HepG2 (cell line): Measurements from ENCODE around the gene DYSF. TPM values are rescaled to one million over a fixed set of nuclear protein-coding genes. Genes with fewer than 3 reads are reported as not detected.
A peak's percentile ranks its signal among the peaks of the same experiment; 100 is the strongest.

ENCODE experiments used
- DNMT1 ChIP-seq: sonication (generic); formaldehyde crosslinking; IDR thresholded peaks from 2 replicates; pipeline ENCODE4 v1.5.1; 2020; ENCODE audit warnings: mild to moderate bottlenecking, missing genetic modification reagents
- NONO ChIP-seq, 2 experiments: fragments of 450-650 bp in 1 of 2; sonication (generic) in 1 of 2; formaldehyde crosslinking in 1 of 2; IDR thresholded peaks in 1 of 2; conservative IDR thresholded peaks in 1 of 2; 2 replicates each; pipeline versions ENCODE4 v1.6.1 to v1.8.0; 2017 to 2022; ENCODE audit warnings: mild to moderate bottlenecking in 1 of 2, missing genetic modification reagents in 1 of 2, moderate library complexity in 1 of 2
- PAXIP1 ChIP-seq: sonication (generic); formaldehyde crosslinking; conservative IDR thresholded peaks from 2 replicates; pipeline ENCODE4 v1.4.0; 2020; ENCODE audit warnings: mild to moderate bottlenecking, missing genetic modification reagents, moderate library complexity
- SKIL ChIP-seq: sonication (generic); formaldehyde crosslinking; IDR thresholded peaks from 2 replicates; pipeline ENCODE4 v1.8.0; 2022; ENCODE audit warnings: missing genetic modification reagents, mild to moderate bottlenecking, moderate library complexity, borderline replicate concordance
- ZFY ChIP-seq: sonication (generic); formaldehyde crosslinking; IDR thresholded peaks from 2 replicates; pipeline ENCODE4 v1.4.0; 2020; ENCODE audit warnings: missing genetic modification reagents
- ZNF281 ChIP-seq: sonication (generic); formaldehyde crosslinking; IDR thresholded peaks from 2 replicates; pipeline ENCODE4 v1.4.0; 2020; ENCODE audit warnings: missing genetic modification reagents, borderline replicate concordance
- ZNF616 ChIP-seq: sonication (generic); formaldehyde crosslinking; IDR thresholded peaks from 2 replicates; pipeline ENCODE4 v1.5.0; 2020; ENCODE audit warnings: low read depth, mild to moderate bottlenecking, missing genetic modification reagents
- ZNF687 ChIP-seq: sonication (generic); formaldehyde crosslinking; IDR thresholded peaks from 2 replicates; pipeline ENCODE4 v1.5.1; 2020; ENCODE audit warnings: mild to moderate bottlenecking, missing genetic modification reagents, moderate library complexity
- ZNF713 ChIP-seq: sonication (generic); formaldehyde crosslinking; IDR thresholded peaks from 2 replicates; pipeline ENCODE4 v1.4.0; 2020; ENCODE audit warnings: mild to moderate bottlenecking, missing genetic modification reagents
- ZNF879 ChIP-seq: sonication (generic); formaldehyde crosslinking; IDR thresholded peaks from 2 replicates; pipeline ENCODE4 v1.8.1; 2023; ENCODE audit warnings: missing genetic modification reagents
- ZXDC ChIP-seq: sonication (generic); formaldehyde crosslinking; IDR thresholded peaks from 2 replicates; pipeline ENCODE4 v1.5.0; 2020; ENCODE audit warnings: mild to moderate bottlenecking, missing genetic modification reagents
- polyA plus RNA-seq, 8 experiments: library from polyadenylated mRNA; depleted of rRNA in 3 of 8; stranded (reverse) in 7 of 8; unstranded in 1 of 8; fragments of >200 nt; fragmentation: Illumina TruSeq in 4 of 8; extraction: Trizol in 4 of 8; gene quantifications; 2 replicates each; pipeline versions ENCODE4 v1.2.1 to v1.2.3, GENCODE V29; 2011 to 2016; ENCODE audit warnings: low read depth in 4 of 8, missing spikeins in 1 of 8, mixed read lengths in 1 of 8; ENCODE audit not compliant: insufficient read depth in 1 of 8
- total RNA-seq, 5 experiments: library from RNA; depleted of rRNA; stranded (reverse); fragments of >200 nt; fragmentation: Illumina TruSeq; extraction: Trizol; gene quantifications; 2 replicates each; pipeline ENCODE4 v1.2.3, GENCODE V29; 2016; ENCODE audit warnings: low read depth in 1 of 5

DYSF gene
- total and polyA plus RNA-seq, 2 of the 13 experiments (the other 11 are each of a cell fraction or from before 2014, with no cell fraction given): 0.15 to 2.4 TPM

GRCh38 chr2:71455741-71456569 lies 2.6 kb downstream of the DYSF start (continued):
- peak; percentile 40 for TF ChIP-seq ZNF687 (CRISPR knock-in tag)
- no peak for TF ChIP-seq ZNF616 (CRISPR knock-in tag)
- no peak for TF ChIP-seq NONO (IDR thresholded peaks at IDR 0.05)
- 0 out of 2 replicates have a peak, but pooled peaks have one; percentile 28 for TF ChIP-seq NONO (CRISPR knock-in tag; conservative IDR thresholded peaks at IDR 0.05)
- no peak for TF ChIP-seq ZXDC (CRISPR knock-in tag)
- TF ChIP-seq ZFY (CRISPR knock-in tag): peak; percentile 42; the same call in 1 of the 2 replicates
- no peak for TF ChIP-seq DNMT1 (CRISPR knock-in tag)
- 0 out of 2 replicates have a peak, but pooled peaks have one; percentile 37 for TF ChIP-seq ZNF281 (CRISPR knock-in tag)
- no peak for TF ChIP-seq ZNF879 (CRISPR knock-in tag)
- TF ChIP-seq PAXIP1 (CRISPR knock-in tag): peak; percentile 32; the same call in 1 of the 2 replicates
- TF ChIP-seq ZNF713: no peak
- TF ChIP-seq SKIL: no peak
